ENCODE results near the gene CERS3.

CERS3 gene

DNA sequence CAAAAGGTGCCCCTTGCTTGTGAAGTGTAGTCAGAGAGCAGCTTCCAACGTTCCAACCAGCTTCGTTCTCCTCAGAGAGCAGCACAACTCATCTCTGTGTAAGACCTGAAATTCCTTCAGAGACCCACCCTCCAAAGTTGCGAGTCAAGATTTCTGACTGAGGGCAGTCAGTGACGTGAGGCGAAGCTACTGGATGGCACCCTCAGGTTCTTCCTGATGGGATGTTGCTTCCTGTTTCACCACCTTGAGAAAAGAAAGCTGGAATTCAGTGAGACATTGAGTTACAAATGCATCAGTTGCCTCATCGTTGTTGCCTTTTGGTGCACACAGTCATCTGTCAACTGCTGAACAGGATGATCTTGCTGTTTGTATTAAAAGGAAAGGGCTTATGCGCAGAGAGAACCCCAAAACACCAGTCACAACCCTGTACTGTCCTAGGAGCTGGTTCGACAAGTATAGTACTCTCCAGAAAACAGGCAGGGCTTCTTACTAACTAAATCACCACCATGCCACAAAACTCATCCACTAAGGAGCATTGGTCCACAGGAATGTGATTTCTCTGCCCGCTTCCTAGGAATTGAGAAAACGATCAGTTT is at the start of gene CERS3:
CERS3 (minus strand) TSS at position 118 of the 596 bp plus-strand sequence. CDS start 27,101 bp downstream, outside the sequence.
- DNase-seq (ENCODE audit: low spot score) = no peak

DNA sequence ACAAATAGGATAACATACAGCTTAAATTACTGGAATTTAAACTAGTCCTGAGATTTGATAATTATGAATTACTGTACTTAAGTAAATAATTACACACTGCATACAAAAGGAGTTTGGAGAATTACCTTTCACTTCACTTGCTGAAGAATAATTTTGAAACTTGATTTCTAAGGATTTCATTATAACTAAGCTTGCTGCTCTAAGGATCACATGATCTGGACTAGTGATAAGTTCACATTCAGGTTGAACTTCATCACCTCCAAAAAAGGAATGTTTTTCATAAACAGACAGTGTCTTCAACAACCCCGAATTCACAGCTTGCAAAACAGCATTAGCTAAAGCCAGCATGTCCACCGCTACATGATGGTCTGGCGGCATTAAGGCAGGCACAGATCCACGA is 44.8 kb upstream of the CERS3 start:
- DNase-seq (ENCODE audit: low spot score) = no peak

- peak; percentile 8 for DNase-seq (ENCODE audit: low spot score)
These were observed 43.7 kb upstream of the CERS3 start for GRCh38 chr15:100572362-100572983.

GRCh38 chr15:100571592-100572167 is 42.9 kb upstream of the CERS3 start:
- DNase-seq (ENCODE audit: low spot score) = no peak

DNA sequence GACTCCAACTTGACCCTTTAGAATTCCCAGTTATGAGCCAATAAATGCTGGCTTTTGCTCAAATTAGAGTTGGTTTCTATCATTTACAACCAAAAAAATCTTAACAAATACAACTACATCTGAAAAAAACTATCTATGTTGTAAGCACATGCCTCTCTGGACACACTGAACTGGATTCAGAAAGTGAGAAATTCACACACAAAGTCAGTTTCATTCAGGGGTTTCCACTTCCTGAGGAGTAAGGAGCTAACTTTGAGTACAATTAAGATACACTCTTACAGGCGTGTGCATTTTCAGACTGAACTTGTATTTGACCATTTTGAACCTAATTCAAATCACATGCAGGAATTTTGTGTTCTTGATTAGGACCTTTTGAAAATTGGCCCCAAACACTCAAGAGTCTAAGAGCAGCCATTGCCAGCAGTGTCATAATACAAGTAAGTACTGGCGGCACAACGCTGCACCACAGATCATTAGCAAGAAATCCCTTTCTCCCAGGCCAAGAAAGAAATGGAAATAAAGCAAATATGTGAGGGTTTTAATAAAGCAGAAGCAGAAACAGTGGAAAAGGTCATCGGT is 42.1 kb upstream of the CERS3 start:
- no peak for DNase-seq (ENCODE audit: low spot score)

DNA sequence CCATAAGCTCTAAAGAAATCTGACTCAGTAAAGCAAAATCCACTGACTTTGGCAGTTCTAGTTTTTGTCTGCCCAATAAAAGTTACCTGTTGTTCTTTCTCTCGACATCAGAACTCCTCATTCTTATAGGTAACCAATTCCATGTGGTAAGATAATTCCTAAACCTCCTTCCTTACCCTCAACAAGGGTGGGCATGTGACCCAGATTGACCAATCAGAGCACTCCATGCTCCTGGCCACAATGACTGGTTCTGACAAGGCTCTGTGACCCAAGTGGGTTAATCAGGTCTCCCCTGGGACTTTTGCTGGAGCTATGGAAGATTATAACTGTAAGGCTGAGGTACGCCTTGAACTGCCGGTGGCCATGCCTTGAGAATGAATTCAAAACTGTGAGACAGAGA is 41.5 kb upstream of the CERS3 start:
- DNase-seq (ENCODE audit: low spot score) = no peak

DNA sequence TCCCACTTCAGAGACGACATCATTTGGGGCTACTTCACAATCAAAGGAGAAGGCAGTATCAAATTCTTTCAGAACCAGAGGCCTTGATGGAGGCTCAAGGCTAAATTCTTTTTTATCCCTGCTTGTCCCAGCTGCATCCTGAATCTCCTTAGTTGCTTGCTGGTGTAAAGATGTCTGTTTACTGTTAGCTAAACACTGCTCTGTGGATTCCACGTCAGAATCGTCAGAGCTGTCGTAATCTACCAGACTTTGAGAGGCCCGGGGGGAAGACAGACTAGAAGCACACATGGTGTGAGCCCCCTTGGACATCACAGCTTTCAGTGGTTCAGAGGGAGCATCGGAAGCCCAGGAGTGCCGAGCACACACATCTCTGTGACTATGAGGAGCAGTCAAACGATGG is 40.6 kb upstream of the CERS3 start:
- DNase-seq (ENCODE audit: low spot score) = no peak

DNA sequence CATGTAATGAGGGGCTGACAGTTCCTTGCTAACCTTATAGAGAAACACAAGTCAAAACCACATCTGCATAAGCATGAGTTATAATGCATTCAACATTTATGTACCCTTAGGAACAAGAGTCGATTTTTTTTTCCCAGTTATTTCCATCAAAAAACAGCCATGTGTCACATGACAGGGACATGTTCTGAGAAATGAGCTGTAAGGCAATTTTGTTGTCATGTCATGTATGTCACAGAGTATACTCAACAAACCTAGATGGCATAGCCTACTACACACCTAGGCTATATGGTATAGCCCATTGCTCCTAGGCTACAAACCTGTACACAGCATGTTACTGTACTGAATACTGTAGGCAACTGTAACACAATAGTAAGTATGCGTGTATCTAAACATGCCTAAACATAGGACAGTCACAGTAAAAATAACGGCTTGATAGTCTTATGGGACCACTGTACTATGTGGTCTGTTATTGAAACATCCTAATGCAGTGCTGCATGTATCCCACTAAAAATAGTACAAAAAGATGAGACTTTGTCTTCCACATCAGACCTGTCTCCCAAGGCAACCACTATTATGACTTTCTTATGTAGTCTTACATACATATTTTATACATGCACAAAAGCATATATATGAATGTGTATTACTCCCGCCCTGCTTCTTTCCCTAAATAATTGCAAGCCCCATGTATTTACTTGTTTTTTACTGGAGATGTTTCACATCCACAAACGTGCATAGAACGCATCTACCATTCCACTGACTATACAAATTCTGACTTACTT is 38.3 kb upstream of the CERS3 start:
- DNase-seq (ENCODE audit: low spot score) = no peak

GRCh38 chr15:100565591-100565990 is 36.8 kb upstream of the CERS3 start:
- DNase-seq (ENCODE audit: low spot score) = no peak

GRCh38 chr15:100560323-100560722 is 31.6 kb upstream of the CERS3 start:
- no peak for DNase-seq (ENCODE audit: low spot score)

GRCh38 chr15:100559330-100559729 is 30.6 kb upstream of the CERS3 start:
- no peak for DNase-seq (ENCODE audit: low spot score)

DNA sequence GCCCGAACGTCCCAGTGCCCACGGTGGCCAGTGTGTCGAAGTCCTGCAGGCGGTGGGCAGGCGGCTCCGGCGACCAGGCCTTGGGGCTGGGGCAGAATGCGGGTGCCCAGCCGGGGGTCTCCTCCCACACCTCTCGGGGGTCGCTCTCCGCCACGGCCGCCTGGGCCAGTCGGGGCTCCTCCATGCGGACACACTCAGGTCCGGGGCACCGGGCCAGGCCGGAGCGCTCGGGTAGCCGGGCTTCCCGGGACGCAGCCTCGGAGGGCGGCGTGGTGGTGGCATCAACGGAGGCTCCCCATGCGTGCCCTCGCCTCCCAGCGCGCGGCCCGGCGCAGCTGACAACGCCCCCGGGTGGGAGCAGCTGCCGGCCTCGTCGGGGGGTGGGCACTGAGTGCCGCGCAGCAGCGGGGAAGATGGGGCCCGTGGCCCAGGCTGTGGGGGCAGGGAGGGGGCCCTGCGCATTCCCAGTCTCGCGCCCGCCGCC is 30.1 kb upstream of the CERS3 start:
- DNase-seq (ENCODE audit: low spot score) = no peak

- no peak for DNase-seq (ENCODE audit: low spot score)
These were observed 24.7 kb upstream of the CERS3 start for GRCh38 chr15:100553468-100553867.

GRCh38 chr15:100547961-100548360 is 19.2 kb upstream of the CERS3 start:
- no peak for DNase-seq (ENCODE audit: low spot score)

- no peak for DNase-seq (ENCODE audit: low spot score)
These were observed 16.2 kb upstream of the CERS3 start for GRCh38 chr15:100544946-100545345.

DNA sequence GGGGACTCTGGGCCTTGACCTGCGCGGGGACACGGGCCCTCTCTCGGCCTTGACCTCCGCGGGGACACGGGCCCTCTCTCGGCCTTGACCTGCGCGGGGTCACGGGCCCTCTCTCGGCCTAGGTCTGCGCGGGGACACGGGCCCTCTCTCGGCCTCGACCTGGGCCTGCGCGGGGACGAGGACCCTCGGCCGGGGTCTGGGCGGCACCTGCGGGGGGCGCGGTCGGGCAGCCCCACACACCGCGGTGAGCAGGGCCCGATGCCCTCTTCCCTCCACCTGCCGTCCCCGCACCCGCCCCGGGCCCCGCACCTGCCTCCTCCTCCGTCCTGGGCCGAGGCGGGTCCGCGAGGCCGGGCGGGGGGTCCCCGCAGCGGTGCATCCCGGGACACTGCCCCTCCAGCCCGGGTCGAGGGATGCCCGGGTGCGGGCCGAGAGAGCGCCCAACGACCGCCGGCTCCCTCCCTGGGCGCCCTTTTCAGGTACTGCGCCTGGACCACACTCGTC is 15.6 kb upstream of the CERS3 start:
- no peak for DNase-seq (ENCODE audit: low spot score)

DNA sequence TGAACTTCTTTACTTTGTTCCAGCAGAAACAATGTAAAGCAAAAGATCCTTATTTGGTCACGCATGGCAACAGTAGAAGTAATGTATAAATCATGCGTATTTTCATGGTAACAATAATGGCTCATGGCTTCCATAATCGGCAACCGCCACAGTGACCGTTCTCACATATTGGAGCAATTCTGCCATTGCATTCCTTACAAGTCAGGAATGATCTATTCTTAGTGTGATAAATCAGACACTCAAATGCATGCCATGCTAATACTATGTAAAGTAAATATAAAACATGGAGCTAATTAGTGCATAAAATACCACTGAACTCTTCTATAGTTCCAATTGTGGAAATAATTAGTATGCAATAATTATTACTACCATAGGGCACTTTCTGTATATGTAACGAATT is 13.5 kb upstream of the CERS3 start:
- no peak for DNase-seq (ENCODE audit: low spot score)

- peak; percentile 37 for DNase-seq (ENCODE audit: low spot score)
These were observed 8.6 kb upstream of the CERS3 start for GRCh38 chr15:100537331-100537730.

GRCh38 chr15:100536733-100537132 is 8.0 kb upstream of the CERS3 start:
- no peak for DNase-seq (ENCODE audit: low spot score)

DNA sequence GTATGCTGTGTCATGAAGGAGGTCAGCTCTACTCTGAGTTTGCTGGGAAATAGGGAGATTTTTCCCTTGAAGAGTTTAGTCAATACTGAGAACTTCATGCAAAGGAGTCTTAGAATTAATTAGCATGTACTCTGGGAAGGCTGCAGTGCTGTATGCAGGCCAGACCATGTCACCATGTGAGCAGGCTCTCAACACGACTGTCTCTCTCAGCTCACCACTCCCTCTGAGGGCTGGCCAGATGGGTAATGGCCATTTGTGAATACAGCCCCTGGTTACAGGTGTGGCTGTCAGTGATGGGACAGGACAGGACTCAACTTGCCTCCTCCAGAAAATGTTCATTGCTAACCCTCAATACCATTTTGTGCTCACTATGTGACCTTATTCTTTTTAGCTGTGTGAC is 5.1 kb upstream of the CERS3 start:
- no peak for DNase-seq (ENCODE audit: low spot score)

DNA sequence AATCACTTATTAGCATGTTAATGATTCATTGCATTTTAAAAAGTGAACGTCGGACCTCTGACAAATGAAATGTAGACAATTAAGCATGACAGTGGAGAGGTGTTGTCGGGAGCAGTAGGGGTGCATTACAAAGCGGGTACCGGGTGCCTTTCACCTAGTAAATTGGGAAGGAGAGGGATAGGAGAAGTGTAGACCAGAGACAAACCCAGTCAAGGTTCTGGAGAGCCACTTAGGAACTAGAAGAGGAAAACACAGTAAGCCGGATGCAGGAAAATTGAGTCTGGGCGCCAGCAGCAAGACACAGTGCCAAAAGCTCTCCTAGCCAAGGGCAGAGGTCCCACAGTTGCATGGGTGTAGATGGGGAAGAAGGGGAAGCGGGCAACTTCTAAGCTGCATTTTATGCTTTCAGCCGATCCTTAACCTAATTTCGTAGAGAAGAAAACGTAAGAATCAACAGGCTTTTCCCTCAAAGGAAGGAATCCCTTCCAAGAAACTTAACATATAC is 3.1 kb upstream of the CERS3 start:
- DNase-seq (ENCODE audit: low spot score) = no peak

DNA sequence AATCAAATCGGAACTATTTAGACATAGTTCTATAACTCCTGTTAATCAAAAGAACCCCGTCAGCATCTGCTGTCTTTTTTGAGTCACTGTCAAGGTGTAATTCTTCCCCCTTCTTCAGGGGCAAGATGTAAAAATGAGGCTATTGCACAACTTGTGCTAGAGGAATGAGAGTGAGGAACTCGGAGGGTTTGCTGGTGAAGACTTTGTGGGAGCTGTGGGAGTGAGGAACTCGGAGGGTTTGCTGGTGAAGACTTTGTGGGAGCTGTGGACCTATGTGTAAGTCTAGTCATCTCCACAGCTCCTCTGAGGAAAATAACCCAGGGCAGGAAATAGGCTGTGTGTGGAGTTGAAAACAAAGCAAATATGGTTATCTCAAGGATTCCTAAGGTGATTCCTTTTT is 2.5 kb upstream of the CERS3 start:
- DNase-seq (ENCODE audit: low spot score) = no peak

All from globus pallidus (tissue), 1 donor.